GM12878 (cell line): ENCODE results near the gene HTD2. TPM values are rescaled to one million over a fixed set of nuclear protein-coding genes. Genes with fewer than 3 reads are reported as not detected.

Experiments
- BMI1 ChIP-seq: fragments of 450-650 bp; IDR thresholded peaks from 2 replicates; pipeline ENCODE4 v1.6.1; 2016; ENCODE audit warnings: mild to moderate bottlenecking, moderate library complexity, borderline replicate concordance
- CBX5 ChIP-seq: sonication (generic); IDR thresholded peaks from 2 replicates; pipeline ENCODE4 v1.6.1; 2016; ENCODE audit warnings: low read depth, moderate library complexity, mild to moderate bottlenecking, inconsistent platforms
- CEBPB ChIP-seq, 2 experiments: fragments of 150-350 bp in 1 of 2; IDR thresholded peaks; 2 replicates each; pipeline ENCODE4 v1.6.1; 2012 to 2014; ENCODE audit warnings: low read depth in 2 of 2, low read length in 2 of 2, borderline replicate concordance in 1 of 2, inconsistent platforms in 1 of 2
- CREB1 ChIP-seq: IDR thresholded peaks from 2 replicates; pipeline ENCODE4 v1.6.1; 2012; ENCODE audit warnings: low read depth, mild to moderate bottlenecking, inconsistent platforms
- CTCF ChIP-seq, 3 experiments: IDR thresholded peaks in 2 of 3; conservative IDR thresholded peaks in 1 of 3; 2 replicates each; pipeline ENCODE4 v1.5.1; 2011; ENCODE audit warnings: low read depth in 3 of 3, low read length in 3 of 3, mild to moderate bottlenecking in 3 of 3, control low read depth in 2 of 3, moderate library complexity in 2 of 3, inconsistent platforms in 1 of 3, mixed read lengths in 1 of 3; ENCODE audit not compliant: control insufficient read depth in 2 of 3, insufficient read depth in 1 of 3; ENCODE audit errors: extremely low read depth in 1 of 3
- EED ChIP-seq: sonication (generic); IDR thresholded peaks from 2 replicates; pipeline ENCODE4 v1.6.1; 2016; ENCODE audit warnings: antibody characterized with exemption, low read depth
- FOS ChIP-seq: IDR thresholded peaks from 3 replicates; pipeline ENCODE4 v1.6.1; 2011; ENCODE audit warnings: borderline replicate concordance; ENCODE audit not compliant: insufficient read length; ENCODE audit errors: extremely low read depth
- FOXK2 ChIP-seq: fragments of 450-650 bp; IDR thresholded peaks from 2 replicates; pipeline ENCODE4 v1.6.1; 2017; ENCODE audit warnings: mild to moderate bottlenecking, moderate library complexity
- IKZF1 ChIP-seq: fragments of 450-650 bp; conservative IDR thresholded peaks from 2 replicates; pipeline ENCODE4 v1.6.1; 2017; ENCODE audit warnings: antibody characterized with exemption, mild to moderate bottlenecking
- JUNB ChIP-seq: IDR thresholded peaks from 2 replicates; pipeline ENCODE4 v1.6.1; 2016; ENCODE audit warnings: antibody characterized with exemption, mild to moderate bottlenecking
- KLF5 ChIP-seq: fragments of 450-650 bp; IDR thresholded peaks from 2 replicates; pipeline ENCODE4 v1.6.1; 2014; ENCODE audit warnings: mild to moderate bottlenecking; ENCODE audit not compliant: partially characterized antibody
- MYB ChIP-seq: fragments of 150-350 bp; IDR thresholded peaks from 2 replicates; pipeline ENCODE4 v1.6.1; 2014; ENCODE audit warnings: mild to moderate bottlenecking, low read depth, low read length, borderline replicate concordance
- NR2C2 ChIP-seq: IDR thresholded peaks from 2 replicates; pipeline ENCODE4 v1.6.1; 2011; ENCODE audit warnings: borderline replicate concordance, low read depth; ENCODE audit not compliant: control insufficient read depth, insufficient read length
- NR2F1 ChIP-seq: fragments of 450-650 bp; conservative IDR thresholded peaks from 2 replicates; pipeline ENCODE4 v1.6.1; 2017; ENCODE audit warnings: mild to moderate bottlenecking
- PAX5 ChIP-seq: IDR thresholded peaks from 2 replicates; pipeline ENCODE4 v1.6.1; 2011; ENCODE audit warnings: low read depth, low read length, borderline replicate concordance
- PML ChIP-seq: IDR thresholded peaks from 2 replicates; pipeline ENCODE4 v1.6.1; 2012; ENCODE audit warnings: low read length, inconsistent platforms
- RBBP5 ChIP-seq: fragments of 200-600 bp; sonication (generic); conservative IDR thresholded peaks from 2 replicates; pipeline ENCODE4 v1.6.1; 2016
- RFX5 ChIP-seq: IDR thresholded peaks from 2 replicates; pipeline ENCODE4 v1.6.1; 2011; ENCODE audit warnings: low read depth, low read length, improper control_type of control experiment
- SIN3A ChIP-seq: IDR thresholded peaks from 2 replicates; pipeline ENCODE4 v1.6.1; 2012; ENCODE audit warnings: low read depth, low read length, improper control_type of control experiment
- SKIL ChIP-seq: fragments of 450-650 bp; IDR thresholded peaks from 2 replicates; pipeline ENCODE4 v1.6.1; 2017; ENCODE audit warnings: mild to moderate bottlenecking, low read depth, inconsistent platforms; ENCODE audit not compliant: poor library complexity, severe bottlenecking
- SPI1 ChIP-seq: IDR thresholded peaks from 2 replicates; pipeline ENCODE4 v1.6.1; 2011; ENCODE audit warnings: low read depth, mild to moderate bottlenecking, low read length, moderate library complexity, borderline replicate concordance; ENCODE audit not compliant: insufficient read depth
- SREBF1 ChIP-seq: IDR thresholded peaks from 2 replicates; pipeline ENCODE4 v1.6.1; 2012; ENCODE audit warnings: mild to moderate bottlenecking, low read length
- SRF ChIP-seq, 2 experiments: IDR thresholded peaks; 2 replicates each; pipeline ENCODE4 v1.6.1; 2011; ENCODE audit warnings: low read depth in 2 of 2, low read length in 2 of 2, mild to moderate bottlenecking in 1 of 2, moderate library complexity in 1 of 2
- SUPT20H ChIP-seq: IDR thresholded peaks from 2 replicates; pipeline ENCODE4 v1.6.1; 2011; ENCODE audit warnings: low read depth, mild to moderate bottlenecking, low read length, moderate library complexity, borderline replicate concordance; ENCODE audit not compliant: control insufficient read depth
- TAF1 ChIP-seq: IDR thresholded peaks from 2 replicates; pipeline ENCODE4 v1.6.1; 2011; ENCODE audit warnings: mild to moderate bottlenecking, low read depth, low read length, borderline replicate concordance
- ZNF207 ChIP-seq: fragments of 450-650 bp; IDR thresholded peaks from 2 replicates; pipeline ENCODE4 v1.6.1; 2014; ENCODE audit warnings: antibody characterized with exemption, mild to moderate bottlenecking, borderline replicate concordance
- ZNF24 ChIP-seq: fragments of 450-650 bp; IDR thresholded peaks from 2 replicates; pipeline ENCODE4 v1.6.1; 2017; ENCODE audit warnings: antibody characterized with exemption, mild to moderate bottlenecking
- ZSCAN29 ChIP-seq: fragments of 450-650 bp; IDR thresholded peaks from 2 replicates; pipeline ENCODE4 v1.6.1; 2017; ENCODE audit warnings: mild to moderate bottlenecking, moderate library complexity
- polyA plus RNA-seq, 11 experiments: library from polyadenylated mRNA; depleted of rRNA in 4 of 11; unstranded in 6 of 11; stranded (reverse) in 5 of 11; fragments of >200 nt; fragmentation: Nextera tagmentation in 4 of 11; fragmentation: Illumina TruSeq in 1 of 11; extraction: Ambion mirVana in 4 of 11; extraction: Trizol in 1 of 11; gene quantifications; 1 replicate in 1 of 11; 2 replicates in 10 of 11; pipeline versions ENCODE4 v1.2.1 to v1.2.3, GENCODE V29; 2011 to 2016; ENCODE audit warnings: inconsistent platforms in 2 of 11, missing spikeins in 2 of 11, low read depth in 1 of 11
- total RNA-seq, 4 experiments: library from RNA; depleted of rRNA in 3 of 4; stranded (reverse); fragments of >200 nt in 3 of 4; fragmentation: Illumina TruSeq in 1 of 4; extraction: Trizol in 1 of 4; gene quantifications; 2 replicates each; pipeline versions ENCODE4 v1.2.1 to v1.2.3, GENCODE V29; 2013 to 2021

HTD2 gene
- total and polyA plus RNA-seq, 10 of the 15 experiments (the other 5 are each of a cell fraction or from before 2014, with no cell fraction given), result 5.9 to 24.7 (median 9.5) TPM

- TF ChIP-seq CTCF (IDR thresholded peaks at IDR 0.05 in 2 of 3, conservative IDR thresholded peaks at IDR 0.05 in 1 of 3; ENCODE audit: control insufficient read depth in 2 of 3, extremely low read depth in 1 of 3, insufficient read depth in 1 of 3, low read depth in 3 of 3, low read length in 3 of 3), result peak; percentile 93 to 98 (median 96); a peak in 5 of 6 replicates
- no peak; the same call in 1 of the 2 replicates for TF ChIP-seq CBX5
- TF ChIP-seq NR2C2, result no peak
- TF ChIP-seq PAX5, result peak; percentile 99
- TF ChIP-seq IKZF1, result peak; percentile 97
- TF ChIP-seq SIN3A, result peak; percentile 20; the same call in 1 of the 2 replicates
- peak; percentile 98 for TF ChIP-seq ZNF24
- TF ChIP-seq CEBPB (IDR thresholded peaks at IDR 0.05; ENCODE audit: borderline replicate concordance in 1 of 2, low read depth in 2 of 2, low read length in 2 of 2), result no peak
- TF ChIP-seq JUNB, result no peak
- TF ChIP-seq KLF5, result no peak
- peak; percentile 100 for TF ChIP-seq ZSCAN29
- 0 out of 2 replicates have a peak, but pooled peaks have one; percentile 11 for TF ChIP-seq EED
- TF ChIP-seq SUPT20H, result no peak
- TF ChIP-seq CREB1, result peak; percentile 97
- TF ChIP-seq FOXK2, result no peak
- TF ChIP-seq PML, result 0 out of 2 replicates have a peak, but pooled peaks have one; percentile 80
- peak; percentile 93 for TF ChIP-seq ZNF207
- TF ChIP-seq RBBP5, result peak; percentile 88
- 0 out of 2 replicates have a peak, but pooled peaks have one; percentile 34 for TF ChIP-seq SREBF1
- no peak for TF ChIP-seq BMI1
- no peak for TF ChIP-seq MYB
- TF ChIP-seq FOS, result no peak
- TF ChIP-seq SPI1, result no peak
- TF ChIP-seq RFX5, result 0 out of 2 replicates have a peak, but pooled peaks have one; percentile 47
- TF ChIP-seq SRF (IDR thresholded peaks at IDR 0.05; ENCODE audit: low read depth in 2 of 2, low read length in 2 of 2), result peak in 1 of 2 experiments; percentile 40; a peak in 1 of 4 replicates
- peak; percentile 48; the same call in 1 of the 2 replicates for TF ChIP-seq NR2F1
- TF ChIP-seq TAF1, result peak; percentile 61; the same call in 1 of the 2 replicates
- TF ChIP-seq SKIL, result peak; percentile 35
Measured at GRCh38 chr3:58305882-58306711, at the start of gene HTD2, which contains the start of gene RPP14 (continued).
